Keratinocyte (primary cell): ENCODE measurements around the gene ZSCAN5B.

ENCODE experiments used
- CTCF ChIP-seq, 3 experiments: IDR thresholded peaks in 1 of 3; conservative IDR thresholded peaks in 1 of 3; optimal IDR thresholded peaks in 1 of 3; 2 replicates in 2 of 3; 3 replicates in 1 of 3; pipeline versions ENCODE3 to v1.5.1; 2011; ENCODE audit warnings: low read length in 3 of 3, mild to moderate bottlenecking in 3 of 3, moderate library complexity in 2 of 3, control low read depth in 1 of 3, inconsistent platforms in 1 of 3; ENCODE audit not compliant: insufficient read depth in 2 of 3; ENCODE audit errors: extremely low read depth in 1 of 3
- EZH2 ChIP-seq: IDR thresholded peaks from one replicate; pipeline ENCODE4 v1.6.1; 2012; ENCODE audit warnings: inconsistent platforms, mild to moderate bottlenecking, low read length, moderate library complexity

- TF ChIP-seq EZH2 = no peak
- TF ChIP-seq CTCF (optimal IDR thresholded peaks at IDR 0.05 in 1 of 3, IDR thresholded peaks at IDR 0.05 in 1 of 3, conservative IDR thresholded peaks at IDR 0.05 in 1 of 3; ENCODE audit: extremely low read depth in 1 of 3, insufficient read depth in 2 of 3, low read length in 3 of 3) = no peak
These were observed 6.5 kb downstream of the ZSCAN5B start for GRCh38 chr19:56191115-56191514.
